Measurements from ENCODE around the gene CRYBB2.
"Not testable (repeated sequence)": the region's sequence is repeated elsewhere in the genome, so short reads cannot be mapped to it uniquely, and the experiment has no call there.

CRYBB2 gene, protein sequence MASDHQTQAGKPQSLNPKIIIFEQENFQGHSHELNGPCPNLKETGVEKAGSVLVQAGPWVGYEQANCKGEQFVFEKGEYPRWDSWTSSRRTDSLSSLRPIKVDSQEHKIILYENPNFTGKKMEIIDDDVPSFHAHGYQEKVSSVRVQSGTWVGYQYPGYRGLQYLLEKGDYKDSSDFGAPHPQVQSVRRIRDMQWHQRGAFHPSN

DNA sequence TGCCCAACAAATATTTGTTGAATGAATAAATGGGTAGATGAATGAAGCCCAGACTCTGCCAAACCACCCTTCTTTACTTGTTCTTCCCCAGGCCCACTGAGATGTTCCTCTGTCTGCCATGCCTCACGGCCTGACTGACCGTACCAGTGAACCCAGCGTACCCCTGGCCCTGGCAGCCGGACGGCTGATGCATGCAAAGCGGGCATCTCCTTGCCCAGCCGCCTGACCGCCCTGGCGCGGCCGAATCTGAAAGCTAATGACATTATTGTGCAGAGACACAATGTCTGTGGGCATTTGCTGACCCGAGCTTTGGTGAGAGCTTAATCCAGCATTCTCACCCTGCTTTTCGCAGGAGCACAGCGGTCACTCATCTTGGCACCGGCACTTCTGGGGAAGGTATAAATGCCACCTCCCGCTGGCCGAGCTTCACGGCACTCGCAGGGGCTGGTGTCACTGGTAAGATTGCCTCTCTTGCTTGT, at the start of gene CRYBB2:
TSS of gene CRYBB2 (plus strand) at position 429 of the 479 bp plus-strand sequence. CDS start 1,791 bp downstream, outside the sequence.
- no peak for DNase-seq

DNA sequence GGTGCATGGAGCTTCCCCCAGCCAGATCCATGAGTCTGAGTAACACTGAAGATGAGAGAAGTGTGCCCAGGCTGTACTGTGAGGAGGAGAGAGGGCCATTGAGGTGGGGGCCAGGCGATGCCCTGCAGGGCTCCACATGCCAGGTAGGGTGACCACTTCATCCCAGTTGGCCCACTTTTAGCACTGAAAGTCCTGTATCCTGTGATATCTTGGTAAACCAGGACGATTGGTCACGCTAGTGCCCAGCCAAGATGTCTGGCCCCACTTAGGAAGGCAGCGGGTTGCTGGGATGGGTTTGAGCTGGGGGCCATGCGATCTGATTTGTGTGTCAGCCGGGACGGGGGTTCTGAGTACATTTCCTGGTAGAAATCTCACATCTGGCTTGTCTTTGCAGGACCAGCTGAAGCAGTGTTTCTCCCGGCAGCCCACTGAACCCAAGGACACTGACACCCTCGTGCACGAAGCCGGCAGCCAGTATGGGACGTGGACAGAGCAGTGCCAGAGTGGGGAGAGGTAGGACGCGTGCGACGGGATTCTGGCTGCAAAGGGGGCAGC, 48.9 kb upstream of the CRYBB2 start:
- no peak for DNase-seq

DNA sequence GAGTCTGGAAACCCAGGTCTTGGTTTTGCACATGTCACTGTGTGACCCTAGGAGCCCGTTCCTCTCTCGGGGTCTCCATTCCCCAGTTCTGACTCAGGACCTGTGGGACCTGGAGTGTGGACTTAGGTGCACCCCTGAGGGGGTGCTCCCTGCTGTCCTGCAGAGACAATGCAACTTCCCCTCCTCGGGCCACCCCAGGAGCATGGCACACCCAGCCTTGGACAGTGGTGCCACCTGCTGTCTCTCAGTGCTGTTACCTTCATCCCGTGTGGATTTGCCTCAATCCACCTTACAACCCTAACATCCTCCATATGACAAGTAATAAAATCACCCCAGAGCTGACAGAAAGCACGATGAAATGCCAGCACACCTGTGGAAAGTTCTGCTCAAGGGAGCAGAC, 47.3 kb upstream of the CRYBB2 start:
- no peak for DNase-seq

DNA sequence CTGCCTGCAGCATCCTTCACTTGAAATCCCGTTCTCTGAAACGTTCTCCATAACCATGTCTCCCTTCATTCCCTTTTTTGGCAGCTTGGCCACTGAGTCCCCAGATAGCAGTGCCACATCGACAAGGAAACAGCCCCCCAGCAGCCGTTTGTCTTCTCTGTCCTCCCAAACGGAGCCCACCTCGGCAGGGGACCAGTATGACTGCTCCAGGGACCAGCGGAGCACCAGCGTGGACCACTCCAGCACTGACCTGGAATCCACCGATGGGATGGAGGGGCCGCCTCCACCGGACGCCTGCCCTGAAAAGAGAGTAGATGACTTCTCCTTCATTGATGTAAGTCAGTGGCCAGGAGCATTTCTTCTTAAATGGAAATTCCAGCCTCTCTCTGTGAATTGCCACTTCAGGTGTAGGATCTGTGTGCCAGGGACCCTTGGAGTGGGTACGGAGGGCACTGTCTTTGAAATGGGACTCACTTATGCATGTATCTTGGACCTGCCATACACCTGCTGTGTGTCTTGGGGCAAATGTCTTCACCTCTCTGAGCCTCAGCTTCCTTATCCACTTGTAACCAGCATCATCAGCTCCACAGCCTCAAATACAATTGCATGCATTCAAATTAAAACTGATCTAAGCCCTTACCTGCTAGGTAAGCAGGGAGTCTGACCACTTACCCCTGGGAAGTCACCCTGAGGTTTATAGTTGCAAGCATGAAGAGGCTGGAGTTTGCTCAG, 45.1 kb upstream of the CRYBB2 start:
- no peak for DNase-seq

DNA sequence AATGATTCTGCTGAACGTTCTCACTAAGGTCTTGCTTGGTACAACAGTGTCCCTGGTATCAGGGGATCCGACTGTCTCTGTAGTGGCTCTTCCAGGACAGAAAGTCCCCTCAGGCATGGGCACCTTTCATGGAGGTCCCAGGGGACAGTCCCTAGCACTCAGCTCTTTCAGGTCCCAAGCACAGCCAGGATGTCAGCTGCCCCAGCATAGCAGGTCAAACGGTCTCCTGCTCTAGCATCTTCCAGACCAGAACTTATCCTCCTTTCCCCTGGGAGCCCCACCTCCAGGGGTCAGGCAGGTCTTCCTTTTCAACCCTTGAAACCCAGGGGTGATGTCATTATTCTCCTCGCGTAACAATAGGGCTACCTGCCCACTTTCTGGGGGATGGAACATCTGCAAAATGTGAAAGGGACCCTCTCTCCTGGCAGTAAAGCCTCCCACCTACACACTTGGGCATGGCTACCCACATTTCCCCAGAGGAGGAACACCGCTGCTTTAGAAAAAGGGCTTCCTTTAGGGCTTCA, 44.5 kb upstream of the CRYBB2 start:
- DNase-seq: no peak

DNA sequence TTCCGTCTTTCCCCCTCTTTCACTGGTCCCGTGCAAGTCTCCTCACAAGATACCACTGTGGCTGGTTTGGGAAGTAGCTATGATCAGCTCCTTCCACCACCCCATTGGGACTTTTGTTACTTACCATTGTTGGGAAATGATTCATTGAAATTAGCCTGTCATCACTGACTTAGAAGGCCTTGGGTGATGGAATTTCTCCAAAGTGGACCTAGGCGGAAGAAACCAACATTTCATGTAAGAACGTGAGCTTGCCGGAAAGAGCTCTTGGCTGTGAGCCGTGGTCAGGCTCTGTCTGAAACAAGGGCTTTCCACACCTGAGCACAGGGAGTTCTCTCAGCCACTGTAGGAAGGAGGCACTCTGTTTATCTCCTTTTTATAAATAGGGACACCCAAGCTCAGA, 43.3 kb upstream of the CRYBB2 start:
- no peak for DNase-seq

DNA sequence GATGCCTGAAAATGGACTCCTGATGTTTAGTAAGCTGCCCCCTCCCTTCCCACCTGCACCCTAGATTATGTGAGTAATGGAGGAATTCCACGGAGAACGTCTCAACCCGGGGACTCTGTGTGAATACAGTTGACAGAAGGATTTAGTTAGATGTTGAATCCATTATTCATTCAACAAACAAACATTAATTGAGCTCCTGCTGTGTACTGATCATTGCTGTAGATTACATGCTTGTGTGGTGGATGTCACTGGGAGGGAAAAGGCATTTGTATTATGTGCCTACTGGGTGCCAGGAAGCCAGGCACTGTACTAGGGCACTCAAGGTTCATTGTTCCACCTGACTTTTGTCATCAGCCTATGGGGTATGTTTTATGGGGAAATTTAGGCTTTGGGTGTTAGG, 42.6 kb upstream of the CRYBB2 start:
- DNase-seq: no peak

DNA sequence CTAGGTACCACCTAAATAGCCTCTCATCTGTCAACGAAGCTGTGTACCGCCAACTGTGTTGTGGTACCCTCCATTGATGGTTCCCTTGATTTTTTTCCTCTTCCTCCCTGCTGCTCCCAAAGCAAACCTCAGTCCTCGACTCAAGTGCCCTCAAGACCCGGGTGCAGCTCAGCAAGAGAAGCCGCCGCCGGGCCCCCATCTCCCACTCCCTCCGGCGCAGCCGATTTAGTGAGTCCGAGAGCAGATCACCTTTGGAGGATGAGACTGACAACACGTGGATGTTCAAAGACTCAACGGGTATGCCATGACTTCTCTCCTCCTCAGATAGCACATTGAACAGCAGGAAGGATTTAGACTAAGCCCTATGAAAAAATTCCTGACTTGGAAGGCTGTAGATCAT, 42.2 kb upstream of the CRYBB2 start:
- no peak for DNase-seq

DNA sequence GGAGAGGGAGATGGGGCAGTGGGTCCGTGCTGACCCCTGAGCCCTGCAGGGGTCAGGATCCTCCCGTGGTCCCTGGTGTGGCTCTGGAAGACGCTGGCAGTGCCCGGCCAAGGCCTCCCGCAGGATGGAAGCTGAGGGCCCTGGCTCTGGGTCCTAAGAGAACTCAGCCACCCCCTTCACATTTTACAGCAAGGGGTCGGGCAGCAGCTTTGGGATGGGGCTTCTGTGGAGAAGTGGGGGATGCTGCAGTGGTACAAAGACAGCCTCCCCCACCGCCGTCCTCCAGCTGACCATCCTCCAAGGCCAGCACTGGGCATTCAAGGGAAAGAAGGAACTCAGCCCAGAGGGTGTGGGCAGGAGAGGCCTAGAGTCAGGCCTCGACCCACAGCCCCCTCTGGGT, 41.5 kb upstream of the CRYBB2 start:
- DNase-seq: no peak

DNA sequence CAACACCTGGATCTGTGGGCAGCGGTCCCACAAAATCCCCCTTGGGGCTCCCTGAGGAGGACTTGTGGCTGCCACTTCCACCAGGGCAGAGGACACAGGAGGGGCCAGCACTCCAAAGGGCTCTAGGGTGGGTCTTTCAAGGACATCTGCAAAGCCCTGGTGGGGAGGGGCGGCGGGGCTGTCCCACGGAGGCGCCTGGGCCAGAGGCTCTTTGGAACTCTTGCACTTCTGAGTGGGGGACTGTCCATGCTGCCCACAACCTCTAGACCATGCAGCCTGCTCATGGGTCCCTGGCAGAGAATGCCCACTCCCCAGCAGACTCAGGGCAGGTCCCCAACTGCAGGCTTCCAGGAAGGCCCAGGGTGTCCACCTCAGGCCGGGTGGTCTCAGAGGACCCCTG, 41.1 kb upstream of the CRYBB2 start:
- not testable (repeated sequence) for DNase-seq

DNA sequence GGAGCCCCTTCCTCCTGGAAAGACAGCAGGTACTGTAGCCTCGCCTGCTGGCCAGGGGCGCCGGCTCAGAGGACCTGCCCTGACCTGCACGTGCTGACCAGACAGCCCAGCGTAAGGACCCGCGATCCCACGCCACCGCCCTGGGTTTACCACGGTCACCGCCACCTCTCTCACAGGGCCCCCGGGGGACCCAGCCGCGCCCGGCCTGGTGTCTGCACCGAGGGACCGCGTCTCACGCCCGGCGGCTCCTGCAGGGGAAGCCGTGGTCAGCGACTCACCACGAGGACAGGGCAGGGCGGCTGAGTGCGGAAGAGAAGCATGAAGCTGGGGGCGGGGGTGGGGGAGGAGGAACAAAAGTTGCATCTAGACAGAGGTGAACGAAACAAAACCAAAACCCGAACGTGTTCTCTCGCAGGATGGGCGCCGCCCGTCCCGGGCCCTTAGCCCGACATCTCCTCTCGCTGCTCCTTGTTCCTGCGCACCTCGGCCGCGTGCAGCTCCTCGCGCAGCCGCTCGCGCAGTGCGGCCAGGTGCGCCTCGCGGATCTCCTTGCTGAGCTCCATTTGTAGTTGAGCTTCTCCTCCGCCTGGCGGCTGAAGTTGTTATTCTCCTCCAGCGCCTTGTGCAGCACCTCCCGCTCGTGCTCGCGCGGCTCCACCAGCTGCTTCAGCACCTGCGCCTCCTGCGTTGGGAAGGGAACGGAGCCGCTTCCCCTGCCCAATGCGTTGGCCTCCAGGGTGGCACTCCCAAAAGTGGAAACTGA, 40.4 kb upstream of the CRYBB2 start:
- DNase-seq: not testable (repeated sequence)

DNA sequence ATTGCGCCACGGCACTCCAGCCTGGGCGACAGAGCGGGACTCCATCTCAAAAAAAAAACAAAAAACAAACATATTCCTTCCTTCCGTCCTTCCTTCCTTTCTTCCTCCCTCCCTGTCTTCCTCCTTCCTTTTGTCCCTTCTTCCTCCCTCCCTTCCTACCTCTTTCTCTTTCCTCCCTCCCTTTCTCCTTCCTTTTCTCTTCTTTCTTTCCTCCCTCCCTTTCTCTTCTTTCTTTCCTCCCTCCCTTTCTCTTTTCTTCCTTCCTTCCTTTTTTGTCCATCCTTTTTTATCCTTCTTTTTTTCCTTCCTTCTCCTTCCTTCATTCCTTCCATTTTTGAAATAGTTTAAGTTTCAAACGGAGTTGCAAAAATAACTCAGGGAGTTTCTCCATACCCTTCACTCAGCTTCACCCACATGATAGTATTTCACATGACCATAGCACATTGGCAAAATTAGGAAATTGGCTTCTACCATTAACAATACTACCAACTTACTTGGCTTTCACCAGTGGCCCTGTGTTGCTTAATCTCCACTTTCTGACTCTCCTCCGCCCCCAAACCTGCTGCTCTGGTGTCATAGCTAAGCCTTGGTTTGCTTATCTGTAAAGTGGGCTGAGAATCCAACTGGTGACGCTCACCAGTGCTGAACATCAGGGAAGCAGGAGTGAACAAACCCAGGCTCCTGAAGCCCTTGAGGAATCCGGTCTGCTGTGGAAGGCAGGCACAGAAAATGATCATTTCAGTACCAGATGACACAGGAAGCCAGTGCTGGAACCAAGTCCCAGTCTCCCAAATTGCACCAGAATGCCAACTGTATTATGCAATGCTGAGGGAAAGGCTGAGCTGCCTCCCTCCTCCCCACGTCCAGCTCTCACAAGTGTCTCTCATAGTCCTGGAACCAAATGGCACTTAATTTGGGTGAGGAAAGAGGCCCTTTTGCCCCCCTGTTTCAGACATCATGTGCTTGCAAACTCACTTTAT, 37.0 kb upstream of the CRYBB2 start:
- DNase-seq: no peak

DNA sequence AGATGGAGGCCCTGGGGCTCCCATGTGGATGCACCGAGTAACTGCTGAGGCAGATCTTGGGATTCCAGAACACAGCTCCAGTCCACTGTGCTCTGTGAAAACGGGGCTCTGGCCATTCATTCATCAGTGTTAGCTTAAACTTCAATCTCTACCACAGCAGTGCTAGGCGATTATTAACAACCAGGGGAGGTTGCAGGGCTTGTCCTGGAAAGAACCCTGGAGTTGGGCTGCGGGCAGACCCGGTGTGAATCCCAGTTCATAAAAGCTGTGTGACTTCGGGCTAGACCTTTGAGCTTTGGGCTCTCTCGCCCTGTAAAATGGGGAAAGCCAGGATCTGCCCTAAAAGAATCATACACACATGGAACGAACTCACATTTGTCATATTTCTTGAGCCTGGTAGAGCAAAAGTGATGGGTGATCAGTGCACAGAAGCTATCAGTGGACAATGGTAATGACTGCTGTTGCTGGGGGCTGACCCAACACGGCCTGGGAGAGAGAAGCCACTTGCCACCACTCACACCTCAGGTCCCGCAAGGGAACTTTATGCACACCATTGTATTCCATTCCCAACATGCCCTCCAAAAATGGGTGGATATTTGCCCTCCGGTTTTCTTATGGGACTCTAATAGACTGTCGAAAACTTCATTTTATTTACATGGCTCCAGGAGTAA, 35.4 kb upstream of the CRYBB2 start:
- DNase-seq: no peak

DNA sequence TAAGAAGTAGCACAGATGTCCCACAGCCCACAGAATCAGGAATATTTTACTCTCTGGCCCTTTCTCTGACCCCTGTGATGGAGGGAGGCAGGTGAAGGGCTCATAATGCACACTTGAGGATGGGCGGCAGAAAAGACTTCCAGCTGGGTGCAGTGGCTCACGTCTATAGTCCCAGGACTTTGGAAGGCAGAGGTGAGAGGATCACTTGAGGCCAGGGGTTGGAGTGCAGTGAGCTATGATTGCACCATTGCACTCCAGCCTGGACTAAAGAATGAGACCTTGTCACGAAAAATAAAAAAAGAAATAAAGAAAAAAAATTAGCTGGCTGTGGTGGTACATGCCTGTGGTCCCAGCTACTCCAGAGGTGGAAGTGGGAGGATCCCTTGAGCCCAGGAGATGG, 33.3 kb upstream of the CRYBB2 start:
- DNase-seq: no peak

DNA sequence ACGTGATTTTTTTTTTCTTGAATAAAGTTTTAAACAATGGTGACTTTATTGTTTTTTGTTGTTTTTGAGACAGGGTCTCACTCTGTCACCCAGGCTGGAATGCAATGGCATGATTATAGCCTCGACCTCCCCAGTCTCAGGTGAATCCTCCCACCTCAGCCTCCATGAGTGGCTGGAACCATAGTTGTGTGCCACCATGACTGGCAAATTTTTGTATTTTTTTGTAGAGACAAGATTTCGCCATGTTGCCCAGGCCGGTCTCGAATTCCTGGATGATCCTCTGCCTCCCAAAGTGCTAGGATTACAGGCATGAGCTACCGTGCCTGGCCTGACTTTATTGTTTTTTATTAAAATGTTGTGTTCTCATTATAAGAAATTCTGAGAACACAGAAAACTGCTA, 32.0 kb upstream of the CRYBB2 start:
- DNase-seq: no peak

DNA sequence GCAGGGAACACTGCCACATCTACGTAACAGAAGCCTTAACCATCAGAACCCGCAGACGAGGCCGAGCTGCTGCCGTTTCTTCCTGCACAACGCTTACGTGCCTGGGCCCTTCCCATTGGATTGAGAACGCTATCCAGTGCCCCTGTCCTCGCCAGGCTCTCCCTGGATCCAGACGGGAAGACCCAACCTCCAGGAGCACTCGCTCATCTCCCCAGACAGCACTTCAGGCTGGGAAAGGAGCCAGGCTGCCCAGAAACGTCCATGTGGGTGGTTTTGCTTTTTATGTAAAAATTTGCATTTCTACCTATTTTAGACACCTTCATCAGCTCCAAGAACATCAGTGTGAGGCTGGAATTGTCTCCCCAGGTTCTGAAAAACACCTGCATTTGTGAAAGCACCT, 27.0 kb upstream of the CRYBB2 start:
- DNase-seq: no peak

DNA sequence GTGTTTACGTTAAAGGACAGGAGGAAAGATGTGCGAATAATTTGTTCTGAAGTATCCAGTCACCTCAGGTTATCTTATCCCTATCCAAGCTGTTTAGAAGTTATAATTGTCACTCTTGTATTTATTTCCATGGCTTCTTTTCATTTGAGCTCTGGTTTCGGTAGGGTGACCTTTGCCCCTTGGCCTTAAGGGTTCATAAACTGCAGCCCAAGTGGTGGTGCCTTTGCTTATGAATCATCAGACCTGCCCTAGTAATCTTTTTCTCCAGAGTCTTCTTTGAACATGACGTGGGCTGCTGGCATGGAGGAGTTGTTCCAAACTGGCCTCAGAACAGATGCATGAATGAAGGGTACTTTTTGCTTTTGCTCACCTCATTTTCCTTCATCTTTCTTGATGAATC, 26.3 kb upstream of the CRYBB2 start:
- no peak for DNase-seq

DNA sequence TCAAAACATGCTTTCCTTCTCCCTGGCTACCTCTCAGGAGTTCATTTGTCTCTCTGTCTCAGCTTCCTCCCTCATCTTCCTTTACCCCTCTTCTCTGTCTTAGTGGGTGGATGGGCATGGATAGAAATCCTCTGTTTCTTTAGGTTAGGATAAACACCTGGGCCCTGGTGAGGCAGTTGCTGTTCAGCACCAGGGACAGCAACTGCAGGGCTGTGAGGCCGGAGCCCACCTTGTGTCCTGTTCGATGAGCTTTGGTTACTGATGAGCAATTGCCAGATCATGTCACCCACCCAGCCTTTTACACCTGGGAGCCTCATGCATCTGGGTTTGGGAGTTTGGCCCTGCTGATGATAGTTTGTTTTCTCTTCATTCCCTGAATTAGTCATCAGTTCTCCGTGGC, 25.9 kb upstream of the CRYBB2 start:
- no peak for DNase-seq

DNA sequence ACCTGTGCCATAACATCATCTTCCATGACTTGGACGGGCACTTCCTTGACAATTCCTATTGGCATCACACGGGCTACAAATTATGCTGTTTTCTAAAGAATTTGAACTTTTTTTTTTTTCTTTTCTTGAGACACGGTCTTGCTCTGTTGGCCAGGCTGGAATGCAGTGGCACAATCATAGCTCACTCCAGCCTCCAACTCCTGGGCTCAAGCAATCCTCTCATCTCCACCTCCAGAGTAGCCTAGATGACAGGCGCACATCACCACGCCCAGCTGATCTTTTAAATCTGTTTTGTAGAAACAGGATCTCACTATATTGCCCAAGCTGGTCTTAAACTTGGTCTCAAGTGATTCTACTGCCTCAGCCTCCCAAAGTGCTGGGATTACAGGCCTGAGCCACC, 23.1 kb upstream of the CRYBB2 start:
- DNase-seq: no peak

DNA sequence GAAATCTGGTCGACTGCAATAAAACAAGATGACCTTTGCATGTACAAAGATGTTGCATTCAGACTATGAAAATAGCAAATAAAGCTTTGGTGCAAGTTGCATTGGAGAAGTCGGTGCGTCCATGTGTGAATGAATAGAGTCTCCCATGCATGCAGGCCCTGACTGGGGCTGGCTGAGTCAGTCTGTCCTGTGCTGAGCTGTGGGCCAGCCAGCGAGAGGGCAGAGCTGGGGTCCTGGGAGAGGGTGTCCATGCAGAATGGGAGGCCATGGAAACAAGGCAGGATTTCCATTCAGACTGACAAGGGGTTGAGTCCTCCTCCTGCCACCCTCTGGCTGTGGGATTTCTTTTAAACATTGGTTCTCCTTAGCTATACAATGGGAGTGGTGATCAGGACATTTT, 22.1 kb upstream of the CRYBB2 start:
- no peak for DNase-seq

DNA sequence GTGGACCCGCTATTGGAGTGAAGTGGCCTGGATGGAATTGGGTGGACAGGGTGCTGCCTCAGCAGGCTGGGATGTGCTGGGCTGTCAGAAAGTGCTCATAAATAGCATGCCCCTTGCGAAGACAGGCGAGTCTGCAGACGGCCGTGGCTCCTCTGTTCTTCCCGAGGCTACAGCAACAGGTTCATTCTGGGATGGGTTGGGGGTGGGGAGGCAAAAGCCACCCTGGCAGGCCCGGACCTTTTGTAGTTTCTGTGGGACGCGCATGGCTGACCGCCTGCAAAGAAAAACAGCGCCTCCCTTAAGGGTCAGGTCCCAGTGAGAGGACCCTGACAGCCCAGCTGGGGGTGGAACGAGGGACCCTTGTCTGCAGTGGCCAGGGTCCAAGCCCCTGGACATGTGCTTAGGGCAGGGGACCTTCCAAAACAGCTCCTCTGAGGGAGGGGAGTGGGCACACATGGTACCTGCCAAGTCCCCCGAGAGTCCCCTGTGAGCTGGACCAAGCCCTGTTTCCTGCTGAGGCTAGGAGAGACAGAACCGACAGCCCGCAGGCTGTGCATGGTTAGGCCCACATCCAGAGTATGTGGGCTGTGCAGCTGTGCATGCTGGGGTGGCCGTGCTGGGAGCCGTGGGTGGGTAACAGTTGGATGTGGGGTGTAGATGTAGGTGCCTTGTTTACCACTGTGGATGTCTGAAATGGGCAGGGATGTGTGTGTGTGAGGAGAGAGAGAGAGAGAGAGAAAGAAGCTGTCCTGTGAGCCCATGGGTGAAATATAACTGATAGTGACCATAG, 19.5 kb upstream of the CRYBB2 start, which contains the start of gene CRYBB3:
TSS of gene CRYBB3 (plus strand) at position 128 of the 790 bp plus-strand sequence. CDS start 1,539 bp downstream, outside the sequence.
- no peak for DNase-seq
